H1 (cell line): ENCODE data around the gene PRRX1. TPM values are rescaled to one million over a fixed set of nuclear protein-coding genes. Genes with fewer than 3 reads are reported as not detected.

ENCODE experiments used
- CREB1 ChIP-seq: IDR thresholded peaks from 2 replicates; pipeline ENCODE4 v1.6.1; 2012; ENCODE audit warnings: inconsistent platforms
- CTCF ChIP-seq, 3 experiments: IDR thresholded peaks; 1 replicate in 2 of 3; 2 replicates in 1 of 3; pipeline versions ENCODE4 v1.5.1 to v1.6.1; 2011; ENCODE audit warnings: low read length in 3 of 3, mild to moderate bottlenecking in 3 of 3, inconsistent platforms in 2 of 3, low read depth in 1 of 3, moderate library complexity in 1 of 3; ENCODE audit not compliant: insufficient read depth in 1 of 3; ENCODE audit errors: control extremely low read depth in 1 of 3
- POLR2AphosphoS5 ChIP-seq: IDR thresholded peaks from 2 replicates; pipeline ENCODE4 v1.6.1; 2011; ENCODE audit warnings: low read depth, low read length
- SAP30 ChIP-seq: fragments of 300-600 bp; sonication (generic); IDR thresholded peaks from 2 replicates; pipeline ENCODE4 v1.7.1; 2012; ENCODE audit warnings: low read length, moderate library complexity, mild to moderate bottlenecking, inconsistent platforms; ENCODE audit not compliant: insufficient read depth, insufficient replicate concordance
- polyA plus RNA-seq, 7 experiments: library from polyadenylated mRNA; depleted of rRNA in 3 of 7; stranded (reverse) in 5 of 7; unstranded in 2 of 7; fragments of >200 nt in 5 of 7; fragments of 200-250 nt in 2 of 7; gene quantifications; 1 replicate in 5 of 7; 2 replicates in 1 of 7; 4 replicates in 1 of 7; pipeline versions ENCODE4 v1.2.1 to v1.2.3, GENCODE V29; 2011 to 2013; ENCODE audit warnings: missing spikeins in 2 of 7, mixed read lengths in 2 of 7
- total RNA-seq: library from RNA; stranded (reverse); fragmentation: NEBNext Ultra II Directional; extraction: Animal tissue kit (Norgen Biotek cat#: 25700); gene quantifications from 2 replicates; pipeline ENCODE4 v1.2.1, GENCODE V29; 2021
- TF ChIP-seq, protein P1 (sequence below): fragments of 300-600 bp; sonication (generic); IDR thresholded peaks from 2 replicates; pipeline ENCODE4 v1.7.1; 2012; ENCODE audit warnings: low read length, moderate library complexity, mild to moderate bottlenecking, inconsistent platforms; ENCODE audit not compliant: insufficient replicate concordance
- TF ChIP-seq, protein P2 (sequence below): IDR thresholded peaks from 2 replicates; pipeline ENCODE4 v1.6.1; 2012; ENCODE audit warnings: inconsistent platforms

PRRX1 gene
- total and polyA plus RNA-seq, 2 of the 8 experiments (the other 6 are each of a cell fraction or from before 2014, with no cell fraction given), result not detected

DNA sequence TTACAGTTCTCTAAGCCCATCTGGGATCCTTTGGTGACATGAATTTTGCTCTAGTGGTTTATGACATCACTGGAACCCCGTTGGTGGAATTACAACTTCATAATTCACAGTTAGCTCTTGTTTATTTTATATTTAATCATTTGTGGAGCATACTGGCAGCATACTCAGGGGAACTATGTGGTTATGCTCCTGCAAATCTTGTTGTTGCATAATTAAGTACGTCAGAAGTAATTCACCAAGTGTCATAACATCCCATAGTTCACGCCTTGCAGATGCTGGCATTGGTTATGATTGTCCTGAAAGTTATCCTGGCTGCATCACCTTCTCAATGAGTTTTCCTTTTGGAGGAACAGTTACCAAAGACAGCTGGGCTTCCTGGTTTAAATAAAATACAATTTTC is 16.5 kb downstream of the PRRX1 start (continued):
- TF ChIP-seq, protein P1, sequence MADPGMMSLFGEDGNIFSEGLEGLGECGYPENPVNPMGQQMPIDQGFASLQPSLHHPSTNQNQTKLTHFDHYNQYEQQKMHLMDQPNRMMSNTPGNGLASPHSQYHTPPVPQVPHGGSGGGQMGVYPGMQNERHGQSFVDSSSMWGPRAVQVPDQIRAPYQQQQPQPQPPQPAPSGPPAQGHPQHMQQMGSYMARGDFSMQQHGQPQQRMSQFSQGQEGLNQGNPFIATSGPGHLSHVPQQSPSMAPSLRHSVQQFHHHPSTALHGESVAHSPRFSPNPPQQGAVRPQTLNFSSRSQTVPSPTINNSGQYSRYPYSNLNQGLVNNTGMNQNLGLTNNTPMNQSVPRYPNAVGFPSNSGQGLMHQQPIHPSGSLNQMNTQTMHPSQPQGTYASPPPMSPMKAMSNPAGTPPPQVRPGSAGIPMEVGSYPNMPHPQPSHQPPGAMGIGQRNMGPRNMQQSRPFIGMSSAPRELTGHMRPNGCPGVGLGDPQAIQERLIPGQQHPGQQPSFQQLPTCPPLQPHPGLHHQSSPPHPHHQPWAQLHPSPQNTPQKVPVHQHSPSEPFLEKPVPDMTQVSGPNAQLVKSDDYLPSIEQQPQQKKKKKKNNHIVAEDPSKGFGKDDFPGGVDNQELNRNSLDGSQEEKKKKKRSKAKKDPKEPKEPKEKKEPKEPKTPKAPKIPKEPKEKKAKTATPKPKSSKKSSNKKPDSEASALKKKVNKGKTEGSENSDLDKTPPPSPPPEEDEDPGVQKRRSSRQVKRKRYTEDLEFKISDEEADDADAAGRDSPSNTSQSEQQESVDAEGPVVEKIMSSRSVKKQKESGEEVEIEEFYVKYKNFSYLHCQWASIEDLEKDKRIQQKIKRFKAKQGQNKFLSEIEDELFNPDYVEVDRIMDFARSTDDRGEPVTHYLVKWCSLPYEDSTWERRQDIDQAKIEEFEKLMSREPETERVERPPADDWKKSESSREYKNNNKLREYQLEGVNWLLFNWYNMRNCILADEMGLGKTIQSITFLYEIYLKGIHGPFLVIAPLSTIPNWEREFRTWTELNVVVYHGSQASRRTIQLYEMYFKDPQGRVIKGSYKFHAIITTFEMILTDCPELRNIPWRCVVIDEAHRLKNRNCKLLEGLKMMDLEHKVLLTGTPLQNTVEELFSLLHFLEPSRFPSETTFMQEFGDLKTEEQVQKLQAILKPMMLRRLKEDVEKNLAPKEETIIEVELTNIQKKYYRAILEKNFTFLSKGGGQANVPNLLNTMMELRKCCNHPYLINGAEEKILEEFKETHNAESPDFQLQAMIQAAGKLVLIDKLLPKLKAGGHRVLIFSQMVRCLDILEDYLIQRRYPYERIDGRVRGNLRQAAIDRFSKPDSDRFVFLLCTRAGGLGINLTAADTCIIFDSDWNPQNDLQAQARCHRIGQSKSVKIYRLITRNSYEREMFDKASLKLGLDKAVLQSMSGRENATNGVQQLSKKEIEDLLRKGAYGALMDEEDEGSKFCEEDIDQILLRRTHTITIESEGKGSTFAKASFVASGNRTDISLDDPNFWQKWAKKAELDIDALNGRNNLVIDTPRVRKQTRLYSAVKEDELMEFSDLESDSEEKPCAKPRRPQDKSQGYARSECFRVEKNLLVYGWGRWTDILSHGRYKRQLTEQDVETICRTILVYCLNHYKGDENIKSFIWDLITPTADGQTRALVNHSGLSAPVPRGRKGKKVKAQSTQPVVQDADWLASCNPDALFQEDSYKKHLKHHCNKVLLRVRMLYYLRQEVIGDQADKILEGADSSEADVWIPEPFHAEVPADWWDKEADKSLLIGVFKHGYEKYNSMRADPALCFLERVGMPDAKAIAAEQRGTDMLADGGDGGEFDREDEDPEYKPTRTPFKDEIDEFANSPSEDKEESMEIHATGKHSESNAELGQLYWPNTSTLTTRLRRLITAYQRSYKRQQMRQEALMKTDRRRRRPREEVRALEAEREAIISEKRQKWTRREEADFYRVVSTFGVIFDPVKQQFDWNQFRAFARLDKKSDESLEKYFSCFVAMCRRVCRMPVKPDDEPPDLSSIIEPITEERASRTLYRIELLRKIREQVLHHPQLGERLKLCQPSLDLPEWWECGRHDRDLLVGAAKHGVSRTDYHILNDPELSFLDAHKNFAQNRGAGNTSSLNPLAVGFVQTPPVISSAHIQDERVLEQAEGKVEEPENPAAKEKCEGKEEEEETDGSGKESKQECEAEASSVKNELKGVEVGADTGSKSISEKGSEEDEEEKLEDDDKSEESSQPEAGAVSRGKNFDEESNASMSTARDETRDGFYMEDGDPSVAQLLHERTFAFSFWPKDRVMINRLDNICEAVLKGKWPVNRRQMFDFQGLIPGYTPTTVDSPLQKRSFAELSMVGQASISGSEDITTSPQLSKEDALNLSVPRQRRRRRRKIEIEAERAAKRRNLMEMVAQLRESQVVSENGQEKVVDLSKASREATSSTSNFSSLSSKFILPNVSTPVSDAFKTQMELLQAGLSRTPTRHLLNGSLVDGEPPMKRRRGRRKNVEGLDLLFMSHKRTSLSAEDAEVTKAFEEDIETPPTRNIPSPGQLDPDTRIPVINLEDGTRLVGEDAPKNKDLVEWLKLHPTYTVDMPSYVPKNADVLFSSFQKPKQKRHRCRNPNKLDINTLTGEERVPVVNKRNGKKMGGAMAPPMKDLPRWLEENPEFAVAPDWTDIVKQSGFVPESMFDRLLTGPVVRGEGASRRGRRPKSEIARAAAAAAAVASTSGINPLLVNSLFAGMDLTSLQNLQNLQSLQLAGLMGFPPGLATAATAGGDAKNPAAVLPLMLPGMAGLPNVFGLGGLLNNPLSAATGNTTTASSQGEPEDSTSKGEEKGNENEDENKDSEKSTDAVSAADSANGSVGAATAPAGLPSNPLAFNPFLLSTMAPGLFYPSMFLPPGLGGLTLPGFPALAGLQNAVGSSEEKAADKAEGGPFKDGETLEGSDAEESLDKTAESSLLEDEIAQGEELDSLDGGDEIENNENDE, result no peak
- TF ChIP-seq SAP30 (no peak), CTCF (IDR thresholded peaks at IDR 0.05; ENCODE audit: control extremely low read depth in 1 of 3, insufficient read depth in 1 of 3, low read depth in 1 of 3, low read length in 3 of 3) (no peak), CREB1 (no peak), POLR2AphosphoS5 (no peak)
- TF ChIP-seq, protein P2, sequence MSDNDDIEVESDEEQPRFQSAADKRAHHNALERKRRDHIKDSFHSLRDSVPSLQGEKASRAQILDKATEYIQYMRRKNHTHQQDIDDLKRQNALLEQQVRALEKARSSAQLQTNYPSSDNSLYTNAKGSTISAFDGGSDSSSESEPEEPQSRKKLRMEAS, result no peak
